Vagina (tissue), 2 donors: ENCODE results near the gene MSI2. TPM values are rescaled to one million over a fixed set of nuclear protein-coding genes. Genes with fewer than 3 reads are reported as not detected.
"Not testable (repeated sequence)": the region's sequence is repeated elsewhere in the genome, so short reads cannot be mapped to it uniquely, and the experiment has no call there.

Experiments
- DNase-seq, 2 donors: peaks; one replicate each; pipeline ENCODE4 v3.0.0-alpha.2; 2017; ENCODE audit errors: extremely low spot score in 2 of 2
- H3K27ac ChIP-seq: fragments of 200-600 bp; sonication (generic); one replicate; pipeline ENCODE4 v1.5.1; 2019
- H3K27me3 ChIP-seq: fragments of 200-600 bp; sonication (generic); one replicate; pipeline ENCODE4 v1.5.1; 2019
- H3K36me3 ChIP-seq, 2 donors: fragments of 200-600 bp; sonication (generic); one replicate each; pipeline ENCODE4 v1.5.1; 2017 to 2019
- H3K4me1 ChIP-seq: fragments of 200-600 bp; sonication (generic); one replicate; pipeline ENCODE4 v1.5.1; 2019
- H3K4me3 ChIP-seq, 2 donors: fragments of 200-600 bp; sonication (generic); 1 replicate in 1 of 2; 2 replicates in 1 of 2; pipeline ENCODE4 v1.5.1; 2016 to 2019
- H3K9me3 ChIP-seq: fragments of 200-600 bp; sonication (generic); one replicate; pipeline ENCODE4 v1.5.1; 2019
- CTCF ChIP-seq, 3 experiments: fragments of 450-650 bp in 2 of 3; fragments of 200-600 bp in 1 of 3; sonication (generic) in 1 of 3; IDR thresholded peaks; one replicate each; pipeline ENCODE4 v1.5.1; 2017 to 2019; ENCODE audit warnings: antibody characterized with exemption in 3 of 3, mild to moderate bottlenecking in 2 of 3, moderate library complexity in 2 of 3
- POLR2A ChIP-seq, 2 donors: fragments of 450-650 bp; IDR thresholded peaks; one replicate each; pipeline ENCODE4 v1.6.1; 2017; ENCODE audit warnings: antibody characterized with exemption in 2 of 2, mild to moderate bottlenecking in 2 of 2, moderate library complexity in 2 of 2
- POLR2AphosphoS5 ChIP-seq, 2 donors: sonication (generic); formaldehyde crosslinking; IDR thresholded peaks; one replicate each; pipeline ENCODE4 v1.9.0; 2017; ENCODE audit warnings: antibody characterized with exemption in 2 of 2, mild to moderate bottlenecking in 2 of 2, low read depth in 1 of 2; ENCODE audit not compliant: insufficient read depth in 1 of 2
- intact Hi-C: fragments of 100-400 bp; cut with DNase I; formaldehyde crosslinking; loops from one replicate; pipeline ENCODE4 v1.15.1; 2023
- total RNA-seq: library from RNA; depleted of rRNA; stranded (reverse); fragments of >200 nt; gene quantifications from one replicate; pipeline ENCODE4 v1.2.3, GENCODE V29; 2016

MSI2 gene
- total RNA-seq, 1 donor from 2014 or later: 27.3 TPM

- DNase-seq: no peak
- Histone ChIP-seq H3K36me3 (no peaks in the 10 kb centered on the region), H3K27ac (no peak overlapping the region), H3K4me1 (no peaks in the 10 kb centered on the region), H3K27me3 (no peaks in the 10 kb centered on the region), H3K9me3 (no peaks in the 10 kb centered on the region), H3K4me3 (no peak overlapping the region)
- TF ChIP-seq POLR2A (IDR thresholded peaks at IDR 0.05): no peak
- TF ChIP-seq POLR2AphosphoS5 (IDR thresholded peaks at IDR 0.05; ENCODE audit: insufficient read depth in 1 of 2, low read depth in 1 of 2): no peak
- no peak for TF ChIP-seq CTCF (IDR thresholded peaks at IDR 0.05)
- intact Hi-C loops: no loop called here
Measured at GRCh38 chr17:57619061-57619937, 363.0 kb downstream of the MSI2 start.

- intact Hi-C loops: no loop called here
Measured at GRCh38 chr17:57620576-57620975, 364.3 kb downstream of the MSI2 start.

GRCh38 chr17:57621791-57622190 is 365.5 kb downstream of the MSI2 start:
- DNase-seq, H3K36me3 ChIP-seq, H3K4me1 ChIP-seq, H3K27ac ChIP-seq, intact Hi-C loops, H3K27me3 ChIP-seq, H3K4me3 ChIP-seq, H3K9me3 ChIP-seq: not testable (repeated sequence)

More at GRCh38 chr17:57620576-57620975, 364.3 kb downstream of the MSI2 start:
- Histone ChIP-seq H3K4me3 (no peak overlapping the region), H3K27me3 (no peaks in the 10 kb centered on the region), H3K9me3 (no peaks in the 10 kb centered on the region), H3K36me3 (no peaks in the 10 kb centered on the region), H3K27ac (no peak overlapping the region), H3K4me1 (no peaks in the 10 kb centered on the region)
- TF ChIP-seq POLR2AphosphoS5 (IDR thresholded peaks at IDR 0.05; ENCODE audit: insufficient read depth in 1 of 2, low read depth in 1 of 2): no peak
- no peak for DNase-seq

GRCh38 chr17:57622306-57622682 is 366.0 kb downstream of the MSI2 start:
- Histone ChIP-seq H3K4me1 (no peaks in the 10 kb centered on the region), H3K27ac (no peak overlapping the region), H3K36me3 (no peaks in the 10 kb centered on the region), H3K27me3 (no peaks in the 10 kb centered on the region), H3K9me3 (no peaks in the 10 kb centered on the region), H3K4me3 (no peak overlapping the region)
- TF ChIP-seq CTCF (IDR thresholded peaks at IDR 0.05): no peak
- TF ChIP-seq POLR2A (IDR thresholded peaks at IDR 0.05): no peak
- TF ChIP-seq POLR2AphosphoS5 (IDR thresholded peaks at IDR 0.05; ENCODE audit: insufficient read depth in 1 of 2, low read depth in 1 of 2): no peak
- no peak for DNase-seq
- intact Hi-C loops: no loop called here

- intact Hi-C loops: no loop called here
- no peaks in the 10 kb centered on the region for H3K36me3 ChIP-seq
- H3K4me3 ChIP-seq: no peak overlapping the region
- no peak for DNase-seq
- no peaks in the 10 kb centered on the region for H3K27me3 ChIP-seq
- TF ChIP-seq CTCF (IDR thresholded peaks at IDR 0.05) (no peak), POLR2AphosphoS5 (IDR thresholded peaks at IDR 0.05; ENCODE audit: insufficient read depth in 1 of 2, low read depth in 1 of 2) (no peak), POLR2A (IDR thresholded peaks at IDR 0.05) (no peak)
- no peaks in the 10 kb centered on the region for H3K9me3 ChIP-seq
- no peaks in the 10 kb centered on the region for H3K4me1 ChIP-seq
- H3K27ac ChIP-seq: no peak overlapping the region
Measured at GRCh38 chr17:57622683-57623433, 366.5 kb downstream of the MSI2 start.

GRCh38 chr17:57623620-57624019 is 367.3 kb downstream of the MSI2 start:
- intact Hi-C loops: no loop called here

More at GRCh38 chr17:57623620-57624019, 367.3 kb downstream of the MSI2 start:
- H3K27ac ChIP-seq: no peak overlapping the region
- H3K4me1 ChIP-seq: no peaks in the 10 kb centered on the region
- no peaks in the 10 kb centered on the region for H3K27me3 ChIP-seq
- no peak overlapping the region for H3K4me3 ChIP-seq
- no peaks in the 10 kb centered on the region for H3K36me3 ChIP-seq
- H3K9me3 ChIP-seq: no peaks in the 10 kb centered on the region
- TF ChIP-seq CTCF (IDR thresholded peaks at IDR 0.05) (no peak), POLR2AphosphoS5 (IDR thresholded peaks at IDR 0.05; ENCODE audit: insufficient read depth in 1 of 2, low read depth in 1 of 2) (no peak), POLR2A (IDR thresholded peaks at IDR 0.05) (no peak)
- no peak for DNase-seq
